ENCODE data around the gene C1QTNF12.

Gene C1QTNF12

DNA sequence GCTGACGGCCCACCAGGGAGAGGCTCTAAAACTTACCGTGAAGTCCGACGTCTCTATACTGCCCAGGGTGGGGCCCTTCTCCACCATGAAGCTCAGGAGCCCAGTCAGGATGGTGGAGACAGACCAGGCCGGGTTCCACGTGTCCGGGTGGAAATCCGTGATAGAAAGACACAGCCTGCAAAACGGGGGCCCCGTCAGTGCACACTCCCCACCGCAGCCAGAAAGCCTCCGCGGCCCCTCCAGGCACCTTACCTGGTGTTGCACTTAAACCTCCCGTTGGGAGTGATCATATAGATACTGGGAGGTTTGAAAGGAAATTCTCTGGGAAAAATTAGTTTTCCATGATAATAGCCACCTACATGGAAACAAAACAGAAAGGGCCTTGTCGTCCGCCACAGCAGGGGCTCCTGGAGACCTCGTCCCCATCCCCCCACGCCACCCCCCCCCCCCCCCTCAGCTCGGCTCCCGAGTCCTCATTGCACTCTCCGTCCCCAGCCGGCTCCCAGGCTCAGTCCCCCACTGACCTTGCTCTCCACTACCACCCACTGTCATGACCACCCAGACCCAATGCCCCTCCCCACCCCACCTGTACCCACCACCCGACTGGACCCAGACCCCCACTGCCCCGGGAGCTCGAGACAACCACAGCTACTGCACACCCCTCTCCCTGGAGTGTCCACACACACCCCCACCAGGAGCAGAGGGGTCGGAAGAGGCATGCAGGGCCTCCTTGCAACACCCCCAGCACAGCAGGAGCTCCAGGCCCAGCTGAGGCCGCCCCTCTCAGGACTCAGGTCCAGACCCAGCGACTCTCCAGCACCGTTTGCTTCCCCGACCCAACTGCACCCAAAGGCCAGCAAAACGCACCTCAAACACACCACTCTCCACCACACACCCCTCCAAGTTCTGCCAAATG, 10.7 kb upstream of the C1QTNF12 start:
- TF ChIP-seq, protein P1, sequence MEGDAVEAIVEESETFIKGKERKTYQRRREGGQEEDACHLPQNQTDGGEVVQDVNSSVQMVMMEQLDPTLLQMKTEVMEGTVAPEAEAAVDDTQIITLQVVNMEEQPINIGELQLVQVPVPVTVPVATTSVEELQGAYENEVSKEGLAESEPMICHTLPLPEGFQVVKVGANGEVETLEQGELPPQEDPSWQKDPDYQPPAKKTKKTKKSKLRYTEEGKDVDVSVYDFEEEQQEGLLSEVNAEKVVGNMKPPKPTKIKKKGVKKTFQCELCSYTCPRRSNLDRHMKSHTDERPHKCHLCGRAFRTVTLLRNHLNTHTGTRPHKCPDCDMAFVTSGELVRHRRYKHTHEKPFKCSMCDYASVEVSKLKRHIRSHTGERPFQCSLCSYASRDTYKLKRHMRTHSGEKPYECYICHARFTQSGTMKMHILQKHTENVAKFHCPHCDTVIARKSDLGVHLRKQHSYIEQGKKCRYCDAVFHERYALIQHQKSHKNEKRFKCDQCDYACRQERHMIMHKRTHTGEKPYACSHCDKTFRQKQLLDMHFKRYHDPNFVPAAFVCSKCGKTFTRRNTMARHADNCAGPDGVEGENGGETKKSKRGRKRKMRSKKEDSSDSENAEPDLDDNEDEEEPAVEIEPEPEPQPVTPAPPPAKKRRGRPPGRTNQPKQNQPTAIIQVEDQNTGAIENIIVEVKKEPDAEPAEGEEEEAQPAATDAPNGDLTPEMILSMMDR (IDR thresholded peaks at IDR 0.05; ENCODE audit: poor library complexity, severe bottlenecking): no peak
- H3K4me3 ChIP-seq (ENCODE audit: severe bottlenecking): no peak overlapping the region
- DNase-seq (ENCODE audit: low spot score): peak; percentile 57
- no peaks in the 10 kb centered on the region for H3K27me3 ChIP-seq (ENCODE audit: insufficient read depth, poor library complexity, severe bottlenecking)
- H3K36me3 ChIP-seq (ENCODE audit: low read depth): peaks cover 68% of the 10 kb centered on the region
- no peaks in the 10 kb centered on the region for H3K4me1 ChIP-seq (ENCODE audit: insufficient read depth, poor library complexity, severe bottlenecking)
- H3K27ac ChIP-seq (ENCODE audit: poor library complexity, severe bottlenecking): no peak overlapping the region
- H3K9me3 ChIP-seq (ENCODE audit: severe bottlenecking): no peaks in the 10 kb centered on the region
- ATAC-seq (ENCODE audit: low read depth): no peak

DNA sequence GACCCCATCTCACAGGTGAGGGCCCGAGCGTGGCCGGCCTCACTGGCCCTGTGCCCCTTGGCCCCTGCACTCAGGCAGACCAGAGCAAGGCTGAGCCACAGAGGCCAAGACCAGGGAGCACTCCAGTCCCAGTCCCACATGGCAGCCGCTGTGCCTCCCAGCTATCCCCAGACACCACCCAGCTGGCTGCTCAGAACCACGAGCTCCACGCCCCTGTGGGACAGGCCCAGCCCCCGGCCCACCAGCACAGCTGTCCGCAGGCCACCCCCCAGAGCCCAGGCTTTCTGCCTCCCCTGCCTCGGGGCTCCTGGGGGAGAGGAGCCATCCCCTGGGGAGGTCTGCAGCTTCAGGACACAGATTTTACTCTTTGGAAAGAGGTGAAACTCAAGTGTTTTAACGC, 9.1 kb upstream of the C1QTNF12 start:
- Histone ChIP-seq H3K9me3 (ENCODE audit: severe bottlenecking) (no peaks in the 10 kb centered on the region), H3K4me1 (ENCODE audit: insufficient read depth, poor library complexity, severe bottlenecking) (peaks cover 7% of the 10 kb centered on the region), H3K36me3 (ENCODE audit: low read depth) (peaks cover 55% of the 10 kb centered on the region), H3K4me3 (ENCODE audit: severe bottlenecking) (no peak overlapping the region), H3K27me3 (ENCODE audit: insufficient read depth, poor library complexity, severe bottlenecking) (no peaks in the 10 kb centered on the region), H3K27ac (ENCODE audit: poor library complexity, severe bottlenecking) (no peak overlapping the region)
- DNase-seq (ENCODE audit: low spot score) (peak; percentile 63), ATAC-seq (ENCODE audit: low read depth) (no peak)
- TF ChIP-seq, protein P1 (IDR thresholded peaks at IDR 0.05; ENCODE audit: poor library complexity, severe bottlenecking): no peak

DNA sequence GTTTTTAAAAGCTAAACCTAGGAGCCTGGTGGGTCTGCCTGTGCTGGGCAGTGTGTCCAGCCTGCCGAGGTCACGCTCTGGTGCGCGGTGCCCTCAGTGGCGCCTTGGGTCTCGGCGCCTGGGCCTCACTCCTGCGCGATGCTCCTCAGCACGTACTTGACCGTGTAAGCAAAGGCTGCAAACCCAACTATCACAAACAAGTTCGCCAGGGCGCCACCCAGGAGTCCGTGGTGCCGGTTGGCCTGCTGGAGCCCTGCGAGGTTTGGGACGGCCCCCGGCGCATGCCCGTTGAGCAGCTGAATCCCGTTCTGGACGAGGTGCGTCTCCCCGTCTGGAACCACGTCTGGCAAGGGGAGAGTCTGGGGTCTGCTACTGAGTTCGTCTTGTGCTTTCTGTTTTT, 8.6 kb upstream of the C1QTNF12 start:
- Histone ChIP-seq H3K27me3 (ENCODE audit: insufficient read depth, poor library complexity, severe bottlenecking) (no peaks in the 10 kb centered on the region), H3K36me3 (ENCODE audit: low read depth) (peaks cover 50% of the 10 kb centered on the region), H3K27ac (ENCODE audit: poor library complexity, severe bottlenecking) (no peak overlapping the region), H3K4me1 (ENCODE audit: insufficient read depth, poor library complexity, severe bottlenecking) (peaks cover 10% of the 10 kb centered on the region), H3K9me3 (ENCODE audit: severe bottlenecking) (no peaks in the 10 kb centered on the region), H3K4me3 (ENCODE audit: severe bottlenecking) (no peak overlapping the region)
- DNase-seq (ENCODE audit: low spot score) (peak; percentile 70), ATAC-seq (ENCODE audit: low read depth) (no peak)
- TF ChIP-seq, protein P1 (IDR thresholded peaks at IDR 0.05; ENCODE audit: poor library complexity, severe bottlenecking): no peak

DNA sequence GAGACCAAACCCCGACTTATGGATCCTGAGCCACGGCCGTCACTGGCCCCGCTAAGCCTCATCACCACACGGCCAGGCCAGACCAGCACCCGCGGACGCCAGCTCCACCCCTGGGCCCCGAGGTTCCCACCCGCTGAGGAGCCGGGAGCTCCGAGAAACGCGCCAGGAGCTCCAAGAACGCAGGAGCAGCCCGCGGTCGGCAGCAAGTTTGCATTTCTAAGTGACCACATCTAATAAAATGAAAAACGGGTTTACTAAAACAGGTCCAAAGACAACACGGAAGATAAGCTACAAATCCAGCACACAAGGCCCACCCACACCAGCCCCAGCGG, 8.1 kb upstream of the C1QTNF12 start:
- peaks cover 45% of the 10 kb centered on the region for H3K36me3 ChIP-seq (ENCODE audit: low read depth)
- TF ChIP-seq, protein P1 (IDR thresholded peaks at IDR 0.05; ENCODE audit: poor library complexity, severe bottlenecking): no peak
- H3K27me3 ChIP-seq (ENCODE audit: insufficient read depth, poor library complexity, severe bottlenecking): no peaks in the 10 kb centered on the region
- H3K9me3 ChIP-seq (ENCODE audit: severe bottlenecking): no peaks in the 10 kb centered on the region
- H3K4me3 ChIP-seq (ENCODE audit: severe bottlenecking): no peak overlapping the region
- DNase-seq (ENCODE audit: low spot score) (no peak), ATAC-seq (ENCODE audit: low read depth) (no peak)
- peaks cover 10% of the 10 kb centered on the region for H3K4me1 ChIP-seq (ENCODE audit: insufficient read depth, poor library complexity, severe bottlenecking)
- no peak overlapping the region for H3K27ac ChIP-seq (ENCODE audit: poor library complexity, severe bottlenecking)
